ENCODE results near the gene DNAJC15. TPM values are rescaled to one million over a fixed set of nuclear protein-coding genes. Genes with fewer than 3 reads are reported as not detected.
"Not testable (repeated sequence)": the region's sequence is repeated elsewhere in the genome, so short reads cannot be mapped to it uniquely, and the experiment has no call there.

The DNAJC15 gene
- total RNA-seq, 1 donor from 2014 or later = 17.1 TPM

DNA sequence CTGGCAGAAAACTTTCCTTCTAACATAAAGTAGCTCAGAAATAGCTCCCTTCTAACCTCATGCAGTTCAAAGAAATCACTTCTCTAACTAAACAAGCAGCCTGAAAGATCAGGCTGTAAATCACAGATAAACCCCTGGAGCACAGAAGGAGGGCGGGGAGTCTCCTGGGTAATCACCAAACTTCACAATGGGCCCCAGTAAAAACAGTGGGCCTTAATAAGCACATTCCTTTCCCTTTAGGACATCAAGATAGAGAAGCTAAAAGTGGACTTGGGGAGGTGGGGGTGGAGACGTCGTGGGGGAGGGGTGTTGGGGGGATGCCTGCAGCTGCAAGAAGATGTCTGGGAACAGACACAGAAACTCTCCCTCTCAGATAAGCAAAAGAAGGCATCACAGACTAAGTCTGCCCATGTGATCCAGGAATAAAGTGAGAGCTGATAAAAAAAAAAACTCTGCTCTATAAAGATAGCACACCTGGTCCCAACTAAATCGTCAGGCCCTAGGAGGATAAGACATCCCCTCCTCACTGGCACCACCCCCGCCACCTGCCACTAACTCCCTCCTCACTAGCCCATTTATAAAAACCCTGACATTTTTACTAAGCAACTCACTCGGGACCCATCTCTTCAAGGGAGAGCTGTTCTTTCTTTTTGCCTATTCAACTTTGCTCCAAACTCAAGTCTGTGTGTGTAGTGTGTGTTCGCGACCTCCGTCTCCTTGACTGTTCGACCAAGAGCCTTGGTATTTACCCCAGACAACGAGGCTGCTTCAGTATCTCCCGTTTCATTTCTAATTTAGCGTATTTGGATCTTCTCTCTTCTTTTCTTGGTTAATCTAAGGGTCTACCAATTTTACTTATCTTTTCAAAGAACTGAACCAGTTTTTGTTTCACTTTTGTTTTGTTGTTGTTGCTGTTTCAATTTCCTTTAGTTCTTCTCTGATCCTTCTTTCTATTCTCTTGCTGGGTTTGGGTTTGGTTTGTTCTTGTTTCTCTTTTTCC, 31.7 kb downstream of the DNAJC15 start:
- DNase-seq = no peak
- no peaks in the 10 kb centered on the region for H3K9me3 Mint-ChIP-seq (ENCODE audit: unreplicated experiment)
- peaks cover 1% of the 10 kb centered on the region for H3K27me3 Mint-ChIP-seq (ENCODE audit: unreplicated experiment)
- TF ChIP-seq CTCF (IDR thresholded peaks at IDR 0.05; ENCODE audit: partially characterized antibody, unreplicated experiment) = no peak
- peaks cover 5% of the 10 kb centered on the region for H3K4me1 Mint-ChIP-seq (ENCODE audit: low read depth, unreplicated experiment)
- no peak overlapping the region for H3K4me3 Mint-ChIP-seq (ENCODE audit: unreplicated experiment)
- peaks cover 7% of the 10 kb centered on the region for H3K36me3 Mint-ChIP-seq (ENCODE audit: unreplicated experiment)
- H3K27ac Mint-ChIP-seq (ENCODE audit: unreplicated experiment) = no peak overlapping the region

GRCh38 chr13:43057653-43058317, 34.4 kb downstream of the DNAJC15 start:
- Mint-ChIP-seq H3K27me3 (ENCODE audit: unreplicated experiment) (peaks cover 1% of the 10 kb centered on the region), H3K9me3 (ENCODE audit: unreplicated experiment) (no peaks in the 10 kb centered on the region), H3K27ac (ENCODE audit: unreplicated experiment) (no peak overlapping the region), H3K36me3 (ENCODE audit: unreplicated experiment) (peaks cover 10% of the 10 kb centered on the region), H3K4me3 (ENCODE audit: unreplicated experiment) (no peak overlapping the region), H3K4me1 (ENCODE audit: low read depth, unreplicated experiment) (peaks cover 10% of the 10 kb centered on the region)
- no peak for TF ChIP-seq CTCF (IDR thresholded peaks at IDR 0.05; ENCODE audit: partially characterized antibody, unreplicated experiment)
- DNase-seq = no peak

GRCh38 chr13:43058318-43058674, 34.9 kb downstream of the DNAJC15 start:
- Mint-ChIP-seq H3K36me3 (ENCODE audit: unreplicated experiment) (peaks cover 10% of the 10 kb centered on the region), H3K4me3 (ENCODE audit: unreplicated experiment) (no peak overlapping the region), H3K4me1 (ENCODE audit: low read depth, unreplicated experiment) (peaks cover 10% of the 10 kb centered on the region), H3K27me3 (ENCODE audit: unreplicated experiment) (peaks cover under 1% of the 10 kb centered on the region), H3K27ac (ENCODE audit: unreplicated experiment) (no peak overlapping the region), H3K9me3 (ENCODE audit: unreplicated experiment) (no peaks in the 10 kb centered on the region)
- TF ChIP-seq CTCF (IDR thresholded peaks at IDR 0.05; ENCODE audit: partially characterized antibody, unreplicated experiment) = no peak
- no peak for DNase-seq

GRCh38 chr13:43058831-43059230, 35.4 kb downstream of the DNAJC15 start:
- no peak overlapping the region for H3K27ac Mint-ChIP-seq (ENCODE audit: unreplicated experiment)
- DNase-seq = no peak
- H3K27me3 Mint-ChIP-seq (ENCODE audit: unreplicated experiment) = no peaks in the 10 kb centered on the region
- peaks cover 10% of the 10 kb centered on the region for H3K36me3 Mint-ChIP-seq (ENCODE audit: unreplicated experiment)
- no peak overlapping the region for H3K4me3 Mint-ChIP-seq (ENCODE audit: unreplicated experiment)
- TF ChIP-seq CTCF (IDR thresholded peaks at IDR 0.05; ENCODE audit: partially characterized antibody, unreplicated experiment) = no peak
- H3K4me1 Mint-ChIP-seq (ENCODE audit: low read depth, unreplicated experiment) = peaks cover 10% of the 10 kb centered on the region
- H3K9me3 Mint-ChIP-seq (ENCODE audit: unreplicated experiment) = no peaks in the 10 kb centered on the region

DNA sequence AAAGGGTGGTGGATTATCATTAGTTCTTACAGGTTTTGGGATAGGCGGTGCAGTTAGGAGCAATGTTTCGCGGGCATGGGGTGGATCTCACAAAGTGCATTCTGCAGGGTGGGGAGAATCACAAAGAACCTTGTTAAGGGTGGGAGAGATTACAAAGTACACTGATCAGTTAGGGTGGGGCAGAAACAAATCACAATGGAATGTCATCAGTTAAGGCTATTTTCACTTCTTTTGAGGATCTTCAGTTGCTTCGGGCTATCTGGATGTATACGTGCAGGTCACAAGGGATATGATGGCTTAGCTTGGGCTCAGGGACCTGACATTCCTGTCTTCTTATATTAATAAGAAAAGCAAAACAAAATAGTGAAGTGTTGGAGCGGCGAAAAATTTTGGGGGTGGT, 36.4 kb downstream of the DNAJC15 start:
- H3K4me1 Mint-ChIP-seq (ENCODE audit: low read depth, unreplicated experiment); H3K27ac Mint-ChIP-seq (ENCODE audit: unreplicated experiment); H3K9me3 Mint-ChIP-seq (ENCODE audit: unreplicated experiment); H3K4me3 Mint-ChIP-seq (ENCODE audit: unreplicated experiment); DNase-seq; H3K27me3 Mint-ChIP-seq (ENCODE audit: unreplicated experiment): not testable (repeated sequence)
- peaks cover 10% of the 10 kb centered on the region for H3K36me3 Mint-ChIP-seq (ENCODE audit: unreplicated experiment)

DNA sequence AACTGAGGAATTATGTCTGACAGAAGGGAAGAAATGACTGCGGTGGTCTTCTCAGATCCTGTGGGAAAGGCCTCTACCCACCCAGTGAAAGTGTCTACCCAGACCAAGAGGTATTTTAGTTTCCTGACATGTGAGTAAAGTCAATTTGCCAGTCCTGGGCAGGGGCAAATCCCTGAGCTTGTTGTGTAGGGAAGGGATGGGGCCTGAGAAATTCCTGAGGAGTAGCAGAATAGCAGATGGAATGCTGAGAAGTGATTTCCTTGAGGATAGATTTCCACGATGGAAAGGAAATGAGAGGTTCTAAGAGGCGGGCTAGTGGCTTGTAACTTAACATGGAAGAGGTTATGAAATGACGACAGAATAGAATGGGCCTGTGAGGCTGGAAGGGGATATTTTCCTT, 37.4 kb downstream of the DNAJC15 start:
- not testable (repeated sequence) for H3K4me1 Mint-ChIP-seq (ENCODE audit: low read depth, unreplicated experiment); H3K9me3 Mint-ChIP-seq (ENCODE audit: unreplicated experiment); H3K27me3 Mint-ChIP-seq (ENCODE audit: unreplicated experiment); DNase-seq; H3K27ac Mint-ChIP-seq (ENCODE audit: unreplicated experiment); H3K4me3 Mint-ChIP-seq (ENCODE audit: unreplicated experiment)
- peaks cover 10% of the 10 kb centered on the region for H3K36me3 Mint-ChIP-seq (ENCODE audit: unreplicated experiment)

Measured in glutamatergic neuron (in vitro differentiated cells).